ENCODE measurements around the gene ATRN. TPM values are rescaled to one million over a fixed set of nuclear protein-coding genes. Genes with fewer than 3 reads are reported as not detected.

ATRN gene
- total RNA-seq, 1 donor from 2014 or later: 50.2 TPM

- no peak for DNase-seq (ENCODE audit: extremely low spot score, unreplicated experiment)
- no peak overlapping the region for H3K27ac Mint-ChIP-seq (ENCODE audit: unreplicated experiment)
Observed at GRCh38 chr20:3431109-3431508, 39.7 kb upstream of the ATRN start.

DNA sequence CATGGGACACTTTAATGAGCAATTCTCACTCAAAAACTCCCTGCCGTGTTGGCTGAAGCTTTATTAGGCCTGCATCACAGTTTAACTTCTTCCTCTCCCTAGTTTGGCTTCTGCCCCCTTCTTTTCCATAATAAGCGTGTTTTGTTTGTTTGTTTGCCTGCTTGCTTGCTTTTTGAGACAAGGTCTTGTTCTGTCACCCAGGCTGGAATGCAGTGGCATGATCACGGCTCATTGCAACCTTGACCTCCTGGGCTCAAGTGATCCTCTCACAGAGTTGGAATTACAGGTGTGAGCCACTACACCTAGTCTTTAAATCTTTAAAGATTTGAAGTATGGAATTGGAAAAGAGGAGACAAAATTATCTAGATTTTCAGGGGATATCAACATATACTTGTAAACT, 38.0 kb upstream of the ATRN start:
- TF ChIP-seq CTCF (IDR thresholded peaks at IDR 0.05): no peak
- Mint-ChIP-seq H3K4me1 (ENCODE audit: unreplicated experiment) (no peaks in the 10 kb centered on the region), H3K27me3 (ENCODE audit: unreplicated experiment) (peaks cover 11% of the 10 kb centered on the region), H3K36me3 (ENCODE audit: unreplicated experiment) (no peaks in the 10 kb centered on the region), H3K4me3 (ENCODE audit: unreplicated experiment) (no peak overlapping the region), H3K27ac (ENCODE audit: unreplicated experiment) (no peak overlapping the region), H3K9me3 (ENCODE audit: unreplicated experiment) (no peaks in the 10 kb centered on the region)
- no peak for DNase-seq (ENCODE audit: extremely low spot score, unreplicated experiment)

More at GRCh38 chr20:3431109-3431508, 39.7 kb upstream of the ATRN start:
- Mint-ChIP-seq H3K36me3 (ENCODE audit: unreplicated experiment) (no peaks in the 10 kb centered on the region), H3K27me3 (ENCODE audit: unreplicated experiment) (peaks cover 13% of the 10 kb centered on the region), H3K4me3 (ENCODE audit: unreplicated experiment) (no peak overlapping the region), H3K9me3 (ENCODE audit: unreplicated experiment) (no peaks in the 10 kb centered on the region), H3K4me1 (ENCODE audit: unreplicated experiment) (no peaks in the 10 kb centered on the region)
- no peak for TF ChIP-seq CTCF (IDR thresholded peaks at IDR 0.05)

DNA sequence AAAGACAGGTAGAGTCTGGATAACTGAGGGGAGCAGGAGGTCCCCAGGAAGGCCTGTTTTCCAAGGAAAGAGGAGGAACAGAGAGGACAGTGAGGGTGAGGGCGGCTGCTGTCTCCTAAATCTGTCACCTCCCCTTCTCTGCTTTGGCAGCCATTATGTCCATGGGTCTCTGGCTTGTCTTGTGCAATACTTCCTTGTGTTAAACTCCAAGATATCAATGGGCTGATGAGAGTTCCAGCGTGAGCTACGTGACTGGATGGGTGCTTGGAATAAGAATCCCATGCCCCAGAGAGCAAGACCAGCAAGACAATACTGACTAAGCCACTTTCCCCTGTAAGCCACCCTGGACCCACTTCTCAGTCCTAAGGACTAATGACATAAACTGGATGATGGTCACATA, 37.1 kb upstream of the ATRN start:
- H3K9me3 Mint-ChIP-seq (ENCODE audit: unreplicated experiment): no peaks in the 10 kb centered on the region
- no peaks in the 10 kb centered on the region for H3K4me1 Mint-ChIP-seq (ENCODE audit: unreplicated experiment)
- H3K27ac Mint-ChIP-seq (ENCODE audit: unreplicated experiment): no peak overlapping the region
- H3K4me3 Mint-ChIP-seq (ENCODE audit: unreplicated experiment): no peak overlapping the region
- DNase-seq (ENCODE audit: extremely low spot score, unreplicated experiment): no peak
- TF ChIP-seq CTCF (IDR thresholded peaks at IDR 0.05): no peak
- H3K36me3 Mint-ChIP-seq (ENCODE audit: unreplicated experiment): no peaks in the 10 kb centered on the region
- peaks cover 14% of the 10 kb centered on the region for H3K27me3 Mint-ChIP-seq (ENCODE audit: unreplicated experiment)

- no peak overlapping the region for H3K27ac Mint-ChIP-seq (ENCODE audit: unreplicated experiment)
- no peaks in the 10 kb centered on the region for H3K36me3 Mint-ChIP-seq (ENCODE audit: unreplicated experiment)
- no peak for TF ChIP-seq CTCF (IDR thresholded peaks at IDR 0.05)
- no peak for DNase-seq (ENCODE audit: extremely low spot score, unreplicated experiment)
- H3K9me3 Mint-ChIP-seq (ENCODE audit: unreplicated experiment): no peaks in the 10 kb centered on the region
- no peak overlapping the region for H3K4me3 Mint-ChIP-seq (ENCODE audit: unreplicated experiment)
- peaks cover 19% of the 10 kb centered on the region for H3K27me3 Mint-ChIP-seq (ENCODE audit: unreplicated experiment)
- no peaks in the 10 kb centered on the region for H3K4me1 Mint-ChIP-seq (ENCODE audit: unreplicated experiment)
Observed at GRCh38 chr20:3434232-3434631, 36.6 kb upstream of the ATRN start.

DNA sequence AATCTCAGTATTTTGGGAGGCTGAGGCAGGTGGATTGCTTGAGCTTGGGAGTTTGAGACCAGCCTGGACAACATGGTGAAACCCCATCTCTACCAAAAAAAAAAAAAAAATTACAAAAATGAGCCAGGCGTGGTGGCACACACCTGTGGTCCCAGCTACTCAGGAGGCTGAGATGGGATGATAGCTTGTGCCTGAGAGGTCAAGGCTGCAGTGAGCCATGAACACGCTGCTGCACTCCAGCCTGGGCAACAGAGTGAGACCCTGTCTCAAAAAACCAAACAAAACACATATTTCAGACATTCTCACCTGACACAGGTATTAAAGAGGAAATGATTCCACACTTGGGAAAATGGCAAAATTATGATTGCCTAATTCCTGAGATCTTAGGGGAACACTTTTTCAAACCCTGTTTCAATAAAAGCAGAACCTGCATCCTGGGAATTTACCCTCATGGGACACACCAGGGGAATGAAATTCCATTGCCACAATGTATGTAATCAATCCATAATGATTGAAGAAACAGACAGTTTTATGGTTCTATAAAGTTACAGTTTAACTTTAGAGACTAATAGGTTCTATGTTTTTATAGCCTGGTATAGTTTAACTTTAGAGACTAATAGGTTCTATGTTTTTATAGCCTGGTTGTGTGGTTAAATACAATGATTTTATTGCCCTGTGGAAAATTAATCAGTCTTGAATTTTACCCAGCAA, 33.8 kb upstream of the ATRN start:
- Mint-ChIP-seq H3K9me3 (ENCODE audit: unreplicated experiment) (no peaks in the 10 kb centered on the region), H3K27me3 (ENCODE audit: unreplicated experiment) (peaks cover 28% of the 10 kb centered on the region), H3K4me3 (ENCODE audit: unreplicated experiment) (no peak overlapping the region), H3K36me3 (ENCODE audit: unreplicated experiment) (no peaks in the 10 kb centered on the region), H3K4me1 (ENCODE audit: unreplicated experiment) (no peaks in the 10 kb centered on the region), H3K27ac (ENCODE audit: unreplicated experiment) (no peak overlapping the region)
- TF ChIP-seq CTCF (IDR thresholded peaks at IDR 0.05): no peak
- DNase-seq (ENCODE audit: extremely low spot score, unreplicated experiment): no peak

All from osteocyte (in vitro differentiated cells).